ENCODE measurements around the gene HOXA4. TPM values are rescaled to one million over a fixed set of nuclear protein-coding genes. Genes with fewer than 3 reads are reported as not detected.

The HOXA4 gene
- total RNA-seq, 1 donor from 2014 or later: not detected

DNA sequence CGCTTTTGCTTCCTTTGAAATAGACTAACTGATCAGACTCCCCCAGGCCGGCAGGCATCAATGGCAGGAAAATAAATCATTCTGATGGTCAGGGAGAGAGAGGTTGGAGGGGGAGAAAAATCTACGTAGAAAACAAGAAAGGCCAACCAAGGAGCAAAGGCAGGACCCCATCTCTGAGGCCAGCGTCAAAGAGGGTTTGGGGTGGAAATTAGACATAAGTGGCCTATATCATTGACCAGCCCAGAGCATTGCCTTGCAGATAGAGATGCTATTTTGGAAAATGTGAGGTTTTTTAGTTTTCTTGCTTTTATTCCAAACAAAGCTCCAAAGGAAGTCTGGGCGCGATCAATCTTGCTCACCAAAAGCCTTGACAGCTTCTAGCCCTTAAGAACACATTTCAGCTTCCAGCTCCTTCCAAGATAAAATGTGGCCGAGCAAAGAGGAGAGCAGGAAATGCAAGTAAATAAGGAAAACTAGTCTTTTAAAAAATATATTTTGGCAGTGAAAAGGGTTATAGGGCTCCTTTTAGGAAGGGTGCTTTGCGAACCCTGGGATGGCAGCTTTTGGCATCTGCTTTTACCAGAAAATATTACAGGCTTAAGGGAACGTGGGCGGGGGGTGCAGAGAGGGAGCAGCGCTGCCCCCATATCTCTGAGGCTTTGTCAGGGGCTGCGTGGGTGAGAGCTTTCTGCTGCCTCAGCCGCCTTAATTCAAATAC, 26.1 kb downstream of the HOXA4 start:
- peaks cover 15% of the 10 kb centered on the region for H3K4me1 Mint-ChIP-seq (ENCODE audit: unreplicated experiment)
- no peak overlapping the region for H3K27ac Mint-ChIP-seq (ENCODE audit: unreplicated experiment)
- peaks cover 3% of the 10 kb centered on the region for H3K36me3 Mint-ChIP-seq (ENCODE audit: unreplicated experiment)
- H3K4me3 Mint-ChIP-seq (ENCODE audit: unreplicated experiment): no peak overlapping the region
- TF ChIP-seq, protein P1, sequence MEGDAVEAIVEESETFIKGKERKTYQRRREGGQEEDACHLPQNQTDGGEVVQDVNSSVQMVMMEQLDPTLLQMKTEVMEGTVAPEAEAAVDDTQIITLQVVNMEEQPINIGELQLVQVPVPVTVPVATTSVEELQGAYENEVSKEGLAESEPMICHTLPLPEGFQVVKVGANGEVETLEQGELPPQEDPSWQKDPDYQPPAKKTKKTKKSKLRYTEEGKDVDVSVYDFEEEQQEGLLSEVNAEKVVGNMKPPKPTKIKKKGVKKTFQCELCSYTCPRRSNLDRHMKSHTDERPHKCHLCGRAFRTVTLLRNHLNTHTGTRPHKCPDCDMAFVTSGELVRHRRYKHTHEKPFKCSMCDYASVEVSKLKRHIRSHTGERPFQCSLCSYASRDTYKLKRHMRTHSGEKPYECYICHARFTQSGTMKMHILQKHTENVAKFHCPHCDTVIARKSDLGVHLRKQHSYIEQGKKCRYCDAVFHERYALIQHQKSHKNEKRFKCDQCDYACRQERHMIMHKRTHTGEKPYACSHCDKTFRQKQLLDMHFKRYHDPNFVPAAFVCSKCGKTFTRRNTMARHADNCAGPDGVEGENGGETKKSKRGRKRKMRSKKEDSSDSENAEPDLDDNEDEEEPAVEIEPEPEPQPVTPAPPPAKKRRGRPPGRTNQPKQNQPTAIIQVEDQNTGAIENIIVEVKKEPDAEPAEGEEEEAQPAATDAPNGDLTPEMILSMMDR (IDR thresholded peaks at IDR 0.05): no peak
- DNase-seq (ENCODE audit: extremely low spot score, unreplicated experiment): peak; percentile 36
- no peaks in the 10 kb centered on the region for H3K9me3 Mint-ChIP-seq (ENCODE audit: unreplicated experiment)
- peaks cover 94% of the 10 kb centered on the region for H3K27me3 Mint-ChIP-seq (ENCODE audit: unreplicated experiment)

DNA sequence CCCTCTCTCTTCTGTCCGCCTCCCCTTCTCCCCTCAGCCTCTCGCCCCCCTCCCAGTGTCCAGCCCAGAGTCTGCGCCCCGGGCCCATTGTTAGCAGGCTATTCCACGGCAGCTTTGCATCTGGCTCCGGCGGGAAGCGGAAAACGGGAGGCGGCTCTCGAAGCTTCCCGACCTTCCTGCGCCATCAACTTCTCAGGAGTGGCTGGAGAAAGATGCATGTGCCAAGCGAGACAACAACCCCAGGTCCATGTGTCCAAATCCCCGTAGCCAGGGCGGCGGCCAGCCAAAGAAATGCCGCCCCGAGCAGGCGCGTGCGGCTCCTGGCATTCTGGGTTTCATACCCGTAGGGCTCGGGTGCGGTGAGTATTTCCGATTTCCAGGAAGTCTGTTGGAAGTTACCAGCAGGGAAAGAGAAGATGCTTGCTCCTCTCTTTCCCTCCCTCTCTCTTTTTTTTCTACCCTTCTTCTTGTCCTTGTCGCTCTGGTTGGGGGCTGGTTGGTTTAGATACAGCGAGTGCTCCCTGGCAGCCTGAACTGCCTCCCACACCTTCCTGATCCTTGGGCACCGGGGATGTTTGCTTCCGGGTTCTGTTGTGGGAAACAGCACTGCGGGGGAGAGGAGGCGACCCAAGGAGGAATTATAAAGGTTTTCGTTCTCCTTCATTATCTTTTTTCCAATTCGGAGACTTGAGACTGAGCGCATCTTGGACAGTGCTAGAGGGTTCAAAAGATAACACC, 26.9 kb downstream of the HOXA4 start:
- H3K4me1 Mint-ChIP-seq (ENCODE audit: unreplicated experiment): peaks cover 16% of the 10 kb centered on the region
- peak; percentile 51 for DNase-seq (ENCODE audit: extremely low spot score, unreplicated experiment)
- no peak overlapping the region for H3K4me3 Mint-ChIP-seq (ENCODE audit: unreplicated experiment)

DNA sequence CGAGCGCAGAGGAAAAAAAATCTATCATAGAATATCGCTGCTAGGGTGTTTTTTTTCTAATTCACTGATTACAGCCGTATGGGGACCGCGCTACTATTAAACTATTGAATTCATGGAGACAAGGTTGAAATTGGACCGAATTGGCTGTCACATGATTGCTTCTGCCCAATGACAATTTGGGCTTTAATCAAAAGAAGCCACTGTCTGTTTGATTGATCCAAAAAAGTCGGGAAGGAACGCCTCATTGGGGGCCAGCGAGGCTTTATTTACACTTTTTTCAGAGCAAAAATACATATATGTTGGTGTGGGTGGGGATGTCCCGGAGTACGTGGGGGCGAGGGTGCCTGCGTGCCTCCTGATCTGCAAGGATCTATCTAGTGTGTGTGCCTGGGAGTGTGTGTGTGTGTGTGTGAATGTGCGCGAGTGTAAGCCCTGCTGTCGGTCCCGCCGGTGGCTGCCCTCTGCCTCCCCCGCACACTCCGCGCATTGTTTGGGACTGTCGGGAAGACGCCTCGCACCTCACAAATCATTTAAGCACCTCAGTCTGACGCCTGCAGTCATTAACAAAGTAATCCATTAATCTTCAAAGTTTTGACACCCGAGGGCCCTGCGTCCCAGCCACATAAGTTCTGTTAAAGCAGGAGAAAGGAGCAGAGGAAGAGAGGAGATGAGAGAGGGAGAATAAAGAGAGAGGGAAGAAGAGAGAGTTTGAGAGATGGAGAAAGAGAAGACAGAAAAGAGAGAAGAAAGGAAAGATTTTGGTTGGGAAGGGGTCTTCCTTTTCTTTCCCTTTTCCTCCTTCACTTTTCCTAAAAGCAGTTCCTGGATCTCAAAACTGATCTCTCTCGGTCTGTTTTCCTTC, 27.7 kb downstream of the HOXA4 start, which contains the start of gene HOXA2:
Gene HOXA2 (minus strand): TSS at position 103 of the 862 bp plus-strand sequence. CDS start 183 bp downstream, outside the sequence.
- Mint-ChIP-seq H3K27me3 (ENCODE audit: unreplicated experiment) (peaks cover 97% of the 10 kb centered on the region), H3K36me3 (ENCODE audit: unreplicated experiment) (peaks cover 3% of the 10 kb centered on the region), H3K4me3 (ENCODE audit: unreplicated experiment) (no peak within 1 kb of the TSS), H3K27ac (ENCODE audit: unreplicated experiment) (no peak within 1 kb of the TSS), H3K9me3 (ENCODE audit: unreplicated experiment) (no peaks in the 10 kb centered on the region), H3K4me1 (ENCODE audit: unreplicated experiment) (peaks cover 16% of the 10 kb centered on the region)
- DNase-seq (ENCODE audit: extremely low spot score, unreplicated experiment): peak; percentile 72
- TF ChIP-seq, protein P1 (IDR thresholded peaks at IDR 0.05): no peak

More for the DNA sequence above, 26.9 kb downstream of the HOXA4 start:
- TF ChIP-seq, protein P1 (IDR thresholded peaks at IDR 0.05): no peak
- Mint-ChIP-seq H3K36me3 (ENCODE audit: unreplicated experiment) (peaks cover 3% of the 10 kb centered on the region), H3K9me3 (ENCODE audit: unreplicated experiment) (no peaks in the 10 kb centered on the region), H3K27me3 (ENCODE audit: unreplicated experiment) (peaks cover 94% of the 10 kb centered on the region), H3K27ac (ENCODE audit: unreplicated experiment) (no peak overlapping the region)

DNA sequence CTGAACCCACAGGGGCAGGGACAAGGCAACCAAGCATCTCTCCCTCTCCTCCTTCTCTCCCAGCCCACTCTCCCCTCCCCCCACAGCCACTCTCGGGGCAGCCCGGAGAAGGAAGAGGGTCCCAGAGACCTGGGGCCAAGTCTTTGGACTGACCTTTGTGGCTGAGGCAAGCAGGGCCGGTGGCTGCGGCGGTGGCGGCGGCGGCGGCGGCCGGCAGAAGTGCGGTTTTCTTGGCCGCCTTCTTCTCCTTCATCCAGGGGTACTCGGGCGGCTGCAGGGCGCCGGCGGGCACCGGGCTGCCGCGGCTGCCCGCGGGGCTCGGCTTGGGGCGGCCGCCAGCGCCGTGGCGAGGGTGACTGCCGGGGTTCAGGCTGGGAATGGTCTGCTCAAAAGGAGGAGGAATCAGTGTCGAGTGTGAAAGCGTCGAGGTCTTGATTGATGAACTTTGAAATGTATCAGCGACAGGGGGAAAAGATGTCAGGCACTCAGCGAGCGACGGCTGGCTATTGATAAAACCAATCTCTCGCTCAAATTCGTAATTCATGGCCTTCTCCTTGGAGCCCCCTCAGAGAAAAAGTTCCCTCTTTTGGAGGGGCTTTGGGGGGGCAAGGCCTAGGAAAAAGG, 28.5 kb downstream of the HOXA4 start:
- Mint-ChIP-seq H3K9me3 (ENCODE audit: unreplicated experiment) (no peaks in the 10 kb centered on the region), H3K36me3 (ENCODE audit: unreplicated experiment) (peaks cover 3% of the 10 kb centered on the region), H3K4me1 (ENCODE audit: unreplicated experiment) (peaks cover 18% of the 10 kb centered on the region), H3K4me3 (ENCODE audit: unreplicated experiment) (no peak overlapping the region), H3K27ac (ENCODE audit: unreplicated experiment) (no peak overlapping the region), H3K27me3 (ENCODE audit: unreplicated experiment) (peaks cover 98% of the 10 kb centered on the region)
- peak; percentile 46 for DNase-seq (ENCODE audit: extremely low spot score, unreplicated experiment)
- TF ChIP-seq, protein P1 (IDR thresholded peaks at IDR 0.05): no peak
